Measurements from ENCODE around the gene STK38L.

STK38L gene

DNA sequence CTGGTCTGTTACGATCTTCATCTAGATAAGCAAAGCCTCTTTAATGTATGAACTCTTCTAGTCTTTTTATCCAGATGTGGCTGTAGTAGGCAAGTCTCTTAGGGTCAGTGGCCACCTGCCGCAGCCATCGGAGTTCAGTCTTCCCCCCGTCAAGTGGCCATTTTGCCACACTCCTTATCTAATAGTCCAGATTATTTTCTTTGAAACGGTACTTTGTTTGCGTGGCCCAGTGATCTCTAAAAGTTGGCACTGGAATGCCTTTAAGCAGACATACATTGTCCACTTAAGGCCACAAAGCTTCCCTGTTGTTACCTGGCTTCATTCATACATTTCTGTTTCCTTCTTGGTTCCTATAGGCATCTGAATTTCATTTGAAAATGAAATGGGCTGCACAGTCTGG is 52.6 kb downstream of the STK38L start:
- no peak overlapping the region for H3K4me3 ChIP-seq (ENCODE audit: low read length in 2 of 2)
- no peak overlapping the region for H3K27ac ChIP-seq (ENCODE audit: low read length)

DNA sequence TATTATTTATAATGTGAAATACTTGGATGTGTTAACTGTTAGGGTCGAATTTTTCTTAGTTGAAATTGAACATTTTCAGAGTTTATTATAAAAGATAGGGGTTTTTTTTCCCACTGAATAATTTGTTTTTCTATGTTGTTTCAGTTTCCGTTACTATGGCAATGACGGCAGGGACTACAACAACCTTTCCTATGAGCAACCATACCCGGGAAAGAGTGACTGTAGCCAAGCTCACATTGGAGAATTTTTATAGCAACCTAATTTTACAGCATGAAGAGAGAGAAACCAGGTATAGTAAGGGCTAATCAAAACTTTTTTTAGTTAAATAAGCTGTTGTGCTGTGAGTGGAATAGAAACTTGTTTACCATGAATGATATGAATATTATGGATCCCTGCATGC is 53.5 kb downstream of the STK38L start:
- Histone ChIP-seq H3K27ac (ENCODE audit: low read length) (no peak overlapping the region), H3K36me3 (ENCODE audit: control insufficient read depth in 2 of 2, insufficient read depth in 2 of 2, low read length in 2 of 2) (peaks cover 4 to 25% of the 10 kb centered on the region in 2 donors), H3K4me1 (ENCODE audit: control insufficient read depth, insufficient read depth, low read length) (peaks cover 4% of the 10 kb centered on the region), H3K4me3 (ENCODE audit: low read length in 2 of 2) (no peak overlapping the region), H3K27me3 (ENCODE audit: control insufficient read depth in 1 of 2, insufficient read depth in 2 of 2, low read length in 2 of 2) (no peaks in the 10 kb centered on the region), H3K9me3 (ENCODE audit: control insufficient read depth in 2 of 2, low read length in 2 of 2) (no peaks in the 10 kb centered on the region), H3K9ac (ENCODE audit: low read length in 2 of 2) (no peak overlapping the region)

More for the DNA sequence above, 52.6 kb downstream of the STK38L start:
- Histone ChIP-seq H3K4me1 (ENCODE audit: control insufficient read depth, insufficient read depth, low read length) (peaks cover 4% of the 10 kb centered on the region), H3K36me3 (ENCODE audit: control insufficient read depth in 2 of 2, insufficient read depth in 2 of 2, low read length in 2 of 2) (peaks cover 4 to 23% of the 10 kb centered on the region in 2 donors), H3K9me3 (ENCODE audit: control insufficient read depth in 2 of 2, low read length in 2 of 2) (no peaks in the 10 kb centered on the region), H3K27me3 (ENCODE audit: control insufficient read depth in 1 of 2, insufficient read depth in 2 of 2, low read length in 2 of 2) (no peaks in the 10 kb centered on the region), H3K9ac (ENCODE audit: low read length in 2 of 2) (no peak overlapping the region)

GRCh38 chr12:27299102-27299501 is 55.0 kb downstream of the STK38L start:
- Histone ChIP-seq H3K27ac (ENCODE audit: low read length) (no peak overlapping the region), H3K27me3 (ENCODE audit: control insufficient read depth in 1 of 2, insufficient read depth in 2 of 2, low read length in 2 of 2) (no peaks in the 10 kb centered on the region), H3K4me1 (ENCODE audit: control insufficient read depth, insufficient read depth, low read length) (no peaks in the 10 kb centered on the region), H3K4me3 (ENCODE audit: low read length in 2 of 2) (no peak overlapping the region), H3K36me3 (ENCODE audit: control insufficient read depth in 2 of 2, insufficient read depth in 2 of 2, low read length in 2 of 2) (peaks cover 4 to 31% of the 10 kb centered on the region in 2 donors), H3K9ac (ENCODE audit: low read length in 2 of 2) (no peak overlapping the region), H3K9me3 (ENCODE audit: control insufficient read depth in 2 of 2, low read length in 2 of 2) (no peaks in the 10 kb centered on the region)

DNA sequence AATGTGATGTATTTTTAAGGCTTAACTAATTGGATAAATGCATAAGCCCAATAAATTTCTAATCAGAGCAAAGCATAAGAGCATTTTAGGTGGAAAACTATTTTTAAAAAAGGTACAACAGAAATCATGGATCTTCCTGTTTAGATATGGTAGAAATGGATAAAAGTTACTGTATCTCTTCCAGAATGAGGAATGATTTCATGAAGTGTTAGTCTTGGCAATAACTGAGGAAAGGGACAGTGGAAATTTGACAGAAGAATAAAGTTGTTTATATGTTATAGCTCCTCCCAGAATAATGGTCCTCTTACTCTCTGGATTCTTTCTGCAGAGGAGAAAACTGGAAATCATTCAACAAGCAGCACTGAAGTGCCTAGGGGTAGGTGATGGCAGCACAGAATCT is 56.1 kb downstream of the STK38L start:
- H3K9ac ChIP-seq (ENCODE audit: low read length in 2 of 2), result no peak overlapping the region
- H3K27me3 ChIP-seq (ENCODE audit: control insufficient read depth in 1 of 2, insufficient read depth in 2 of 2, low read length in 2 of 2), result no peaks in the 10 kb centered on the region
- H3K27ac ChIP-seq (ENCODE audit: low read length), result no peak overlapping the region
- H3K4me1 ChIP-seq (ENCODE audit: control insufficient read depth, insufficient read depth, low read length), result no peaks in the 10 kb centered on the region
- peaks cover 6 to 31% of the 10 kb centered on the region in 2 donors for H3K36me3 ChIP-seq (ENCODE audit: control insufficient read depth in 2 of 2, insufficient read depth in 2 of 2, low read length in 2 of 2)
- H3K9me3 ChIP-seq (ENCODE audit: control insufficient read depth in 2 of 2, low read length in 2 of 2), result no peaks in the 10 kb centered on the region
- H3K4me3 ChIP-seq (ENCODE audit: low read length in 2 of 2), result no peak overlapping the region

DNA sequence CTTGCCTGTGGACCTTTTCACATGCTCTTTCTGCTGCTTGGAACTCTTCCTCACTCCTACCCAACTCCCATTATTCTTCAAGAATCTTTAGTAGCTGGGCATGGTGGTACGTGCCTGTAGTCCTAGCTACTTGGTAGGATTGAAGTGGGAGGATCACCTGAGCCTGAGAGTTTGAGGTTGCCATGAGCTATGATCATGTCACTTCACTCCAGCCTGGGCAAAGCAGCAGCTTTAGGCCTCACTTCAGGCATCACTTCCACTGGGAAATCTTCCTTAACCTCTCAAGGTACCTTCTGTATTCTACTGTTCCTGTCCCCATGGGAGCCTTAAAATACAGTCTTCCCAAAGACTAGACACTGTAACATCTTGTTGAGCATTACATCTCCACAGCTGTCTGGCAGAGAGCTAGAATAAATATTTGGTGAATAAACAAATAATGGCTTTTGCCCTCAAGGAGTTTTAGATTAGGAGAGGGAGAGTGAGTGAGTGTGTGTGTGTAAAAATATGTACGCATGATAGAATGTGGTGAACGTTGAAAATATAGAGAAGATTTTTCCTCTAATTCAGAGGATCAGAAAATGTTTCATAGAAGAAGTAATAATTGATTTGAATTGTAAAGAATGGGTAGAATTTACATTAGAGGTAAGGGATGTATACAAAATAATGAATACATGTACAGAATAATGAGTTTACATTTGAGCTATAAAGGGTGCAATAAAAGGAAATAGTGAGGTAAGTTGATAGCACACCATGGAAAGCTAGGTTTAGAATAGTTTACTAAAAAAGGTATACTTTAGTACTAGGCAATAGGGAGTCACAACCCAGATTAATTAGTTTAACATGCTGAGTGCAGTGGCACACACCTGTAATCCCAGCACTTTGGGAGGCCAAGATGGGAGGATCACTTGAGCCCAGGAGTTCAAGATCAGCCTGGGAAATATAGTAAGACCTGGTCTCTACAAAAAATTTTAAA is 59.3 kb downstream of the STK38L start:
- Histone ChIP-seq H3K27me3 (ENCODE audit: control insufficient read depth in 1 of 2, insufficient read depth in 2 of 2, low read length in 2 of 2) (no peaks in the 10 kb centered on the region), H3K36me3 (ENCODE audit: control insufficient read depth in 2 of 2, insufficient read depth in 2 of 2, low read length in 2 of 2) (peaks cover 4 to 26% of the 10 kb centered on the region in 2 donors), H3K4me1 (ENCODE audit: control insufficient read depth, insufficient read depth, low read length) (peaks cover 5% of the 10 kb centered on the region), H3K4me3 (ENCODE audit: low read length in 2 of 2) (no peak overlapping the region), H3K9ac (ENCODE audit: low read length in 2 of 2) (no peak overlapping the region), H3K9me3 (ENCODE audit: control insufficient read depth in 2 of 2, low read length in 2 of 2) (no peaks in the 10 kb centered on the region), H3K27ac (ENCODE audit: low read length) (no peak overlapping the region)

- Histone ChIP-seq H3K4me3 (ENCODE audit: low read length in 2 of 2) (no peak overlapping the region), H3K4me1 (ENCODE audit: control insufficient read depth, insufficient read depth, low read length) (peaks cover 5% of the 10 kb centered on the region), H3K27ac (ENCODE audit: low read length) (no peak overlapping the region), H3K27me3 (ENCODE audit: control insufficient read depth in 1 of 2, insufficient read depth in 2 of 2, low read length in 2 of 2) (no peaks in the 10 kb centered on the region), H3K36me3 (ENCODE audit: control insufficient read depth in 2 of 2, insufficient read depth in 2 of 2, low read length in 2 of 2) (peaks cover 10 to 27% of the 10 kb centered on the region in 2 donors), H3K9me3 (ENCODE audit: control insufficient read depth in 2 of 2, low read length in 2 of 2) (no peaks in the 10 kb centered on the region), H3K9ac (ENCODE audit: low read length in 2 of 2) (peak overlapping the region in 1 of 2 donors; percentile 13)
These were observed 60.8 kb downstream of the STK38L start for GRCh38 chr12:27304856-27305255.

- Histone ChIP-seq H3K9me3 (ENCODE audit: control insufficient read depth in 2 of 2, low read length in 2 of 2) (no peaks in the 10 kb centered on the region), H3K27ac (ENCODE audit: low read length) (peak overlapping the region; percentile 4), H3K9ac (ENCODE audit: low read length in 2 of 2) (peak overlapping the region in 1 of 2 donors; percentile 13), H3K27me3 (ENCODE audit: control insufficient read depth in 1 of 2, insufficient read depth in 2 of 2, low read length in 2 of 2) (no peaks in the 10 kb centered on the region), H3K4me1 (ENCODE audit: control insufficient read depth, insufficient read depth, low read length) (peaks cover 5% of the 10 kb centered on the region), H3K4me3 (ENCODE audit: low read length in 2 of 2) (no peak overlapping the region), H3K36me3 (ENCODE audit: control insufficient read depth in 2 of 2, insufficient read depth in 2 of 2, low read length in 2 of 2) (peaks cover 15 to 30% of the 10 kb centered on the region in 2 donors)
These were observed 61.8 kb downstream of the STK38L start for GRCh38 chr12:27305673-27306456.

- H3K9me3 ChIP-seq (ENCODE audit: control insufficient read depth in 2 of 2, low read length in 2 of 2), result no peaks in the 10 kb centered on the region
- no peaks in the 10 kb centered on the region for H3K27me3 ChIP-seq (ENCODE audit: control insufficient read depth in 1 of 2, insufficient read depth in 2 of 2, low read length in 2 of 2)
- H3K27ac ChIP-seq (ENCODE audit: low read length), result no peak overlapping the region
- no peak overlapping the region for H3K9ac ChIP-seq (ENCODE audit: low read length in 2 of 2)
- H3K4me1 ChIP-seq (ENCODE audit: control insufficient read depth, insufficient read depth, low read length), result peaks cover 5% of the 10 kb centered on the region
- peaks cover 24 to 32% of the 10 kb centered on the region in 2 donors for H3K36me3 ChIP-seq (ENCODE audit: control insufficient read depth in 2 of 2, insufficient read depth in 2 of 2, low read length in 2 of 2)
- H3K4me3 ChIP-seq (ENCODE audit: low read length in 2 of 2), result no peak overlapping the region
These were observed 65.4 kb downstream of the STK38L start for GRCh38 chr12:27309293-27309994.

GRCh38 chr12:27309995-27310315 is 65.9 kb downstream of the STK38L start:
- Histone ChIP-seq H3K36me3 (ENCODE audit: control insufficient read depth in 2 of 2, insufficient read depth in 2 of 2, low read length in 2 of 2) (peaks cover 25 to 32% of the 10 kb centered on the region in 2 donors), H3K27ac (ENCODE audit: low read length) (no peak overlapping the region), H3K9ac (ENCODE audit: low read length in 2 of 2) (no peak overlapping the region)

GRCh38 chr12:27316947-27317346 is 72.9 kb downstream of the STK38L start:
- Histone ChIP-seq H3K4me1 (ENCODE audit: control insufficient read depth, insufficient read depth, low read length) (peaks cover 2% of the 10 kb centered on the region), H3K9ac (ENCODE audit: low read length in 2 of 2) (no peak overlapping the region), H3K9me3 (ENCODE audit: control insufficient read depth in 2 of 2, low read length in 2 of 2) (no peaks in the 10 kb centered on the region), H3K27ac (ENCODE audit: low read length) (no peak overlapping the region), H3K4me3 (ENCODE audit: low read length in 2 of 2) (no peak overlapping the region), H3K36me3 (ENCODE audit: control insufficient read depth in 2 of 2, insufficient read depth in 2 of 2, low read length in 2 of 2) (peaks cover 29 to 30% of the 10 kb centered on the region in 2 donors), H3K27me3 (ENCODE audit: control insufficient read depth in 1 of 2, insufficient read depth in 2 of 2, low read length in 2 of 2) (no peaks in the 10 kb centered on the region)

More at GRCh38 chr12:27309995-27310315, 65.9 kb downstream of the STK38L start:
- Histone ChIP-seq H3K27me3 (ENCODE audit: control insufficient read depth in 1 of 2, insufficient read depth in 2 of 2, low read length in 2 of 2) (no peaks in the 10 kb centered on the region), H3K9me3 (ENCODE audit: control insufficient read depth in 2 of 2, low read length in 2 of 2) (no peaks in the 10 kb centered on the region), H3K4me1 (ENCODE audit: control insufficient read depth, insufficient read depth, low read length) (peaks cover 5% of the 10 kb centered on the region), H3K4me3 (ENCODE audit: low read length in 2 of 2) (no peak overlapping the region)
